Suppressor macrophage treated with lipopolysaccharide for 1 hour (primary cell): Measurements from ENCODE around the gene TSPEAR.

Experiments used
- DNase-seq, 3 donors: peaks; one replicate each; pipeline ENCODE4 v3.0.0-alpha.2; 2020 to 2022

Gene TSPEAR

GRCh38 chr21:44718571-44718970 lies 7.2 kb upstream of the TSPEAR start:
- no peak for DNase-seq

DNA sequence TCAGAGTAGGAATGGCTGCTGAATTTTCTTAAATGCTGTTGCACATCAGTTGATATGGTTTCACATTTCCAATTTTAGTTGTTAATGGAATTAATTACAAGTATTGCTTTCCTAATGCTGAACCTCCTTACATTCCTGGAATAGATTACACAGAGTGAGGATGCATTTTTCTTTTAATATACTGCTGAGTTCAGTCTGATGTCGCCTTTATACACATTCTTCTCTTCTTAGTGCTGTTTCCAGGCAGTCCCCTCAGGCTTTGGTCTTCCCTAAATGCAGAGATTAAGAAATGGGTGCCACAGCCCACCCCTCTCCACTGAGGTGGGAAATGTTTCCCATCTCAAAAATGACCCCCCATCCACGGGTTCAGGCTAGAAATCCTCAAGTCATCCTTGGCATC lies 6.7 kb upstream of the TSPEAR start:
- no peak for DNase-seq

DNA sequence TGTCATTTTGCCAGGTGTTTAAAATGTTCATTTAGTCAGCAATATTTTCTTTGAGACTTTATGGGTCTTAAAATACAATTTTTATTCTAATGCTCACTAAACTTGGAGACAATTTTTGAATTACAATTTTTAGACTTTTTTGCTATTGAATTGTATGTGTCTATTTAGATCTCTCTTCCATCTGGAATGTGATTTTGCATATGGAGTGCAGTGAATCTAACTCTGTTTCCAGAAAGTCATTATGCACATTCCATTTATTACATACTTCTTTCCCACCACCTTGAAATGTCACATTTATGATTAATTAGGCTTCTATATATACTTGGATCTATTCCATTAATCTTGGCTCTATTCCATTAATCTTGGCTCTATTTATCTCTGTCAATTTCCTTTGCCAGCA lies 5.6 kb upstream of the TSPEAR start:
- no peak for DNase-seq

GRCh38 chr21:44714905-44715304 lies 3.5 kb upstream of the TSPEAR start:
- DNase-seq = no peak

- no peak for DNase-seq
Observed at GRCh38 chr21:44713846-44714245, 2.5 kb upstream of the TSPEAR start.

- DNase-seq = no peak
Observed at GRCh38 chr21:44713130-44713529, 1.8 kb upstream of the TSPEAR start.

- peak in 2 of 3 donors; percentile 24 to 35 for DNase-seq
Observed at GRCh38 chr21:44712203-44713028, 1.0 kb upstream of the TSPEAR start.

- no peak for DNase-seq
Observed at GRCh38 chr21:44710756-44711326, 531 bp downstream of the TSPEAR start.

GRCh38 chr21:44710294-44710665 lies 1.1 kb downstream of the TSPEAR start:
- DNase-seq = no peak

GRCh38 chr21:44709426-44710293 lies 1.7 kb downstream of the TSPEAR start:
- DNase-seq = peak in 2 of 3 donors; percentile 20 to 40

- peak; percentile 63 to 76 (median 71) for DNase-seq
Observed at GRCh38 chr21:44708866-44709425, 2.4 kb downstream of the TSPEAR start.

DNA sequence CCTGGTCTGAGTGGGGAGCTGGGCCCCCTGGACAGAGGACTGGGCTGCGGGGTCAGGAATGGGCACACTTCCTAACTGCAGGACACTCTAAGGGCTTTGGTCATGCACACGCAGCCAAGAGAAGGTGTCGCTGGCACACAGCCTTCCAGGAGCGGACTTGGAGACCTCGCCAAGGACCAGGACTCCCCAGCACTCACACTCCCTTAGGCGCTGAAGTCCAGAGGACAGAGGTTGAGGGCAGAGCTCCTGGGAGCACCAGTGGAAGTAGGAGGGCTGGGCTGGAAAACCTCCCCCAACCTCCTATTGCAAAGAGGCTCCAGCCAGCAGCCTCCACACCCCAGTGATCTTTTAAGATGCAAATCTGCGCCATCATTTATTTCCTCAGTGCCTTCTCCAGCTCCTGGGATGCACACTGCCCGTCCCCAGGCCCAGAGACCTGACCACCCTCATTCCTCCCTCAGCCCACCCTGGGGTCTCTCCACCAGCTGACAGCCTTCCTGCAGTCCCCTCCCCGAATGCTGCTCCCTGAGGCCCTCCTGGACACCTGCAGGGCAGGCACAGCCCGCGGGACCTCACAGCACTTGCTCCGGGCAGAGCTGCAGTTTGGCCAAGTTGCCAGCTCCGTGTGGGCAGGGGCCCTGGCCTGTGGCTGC lies 3.0 kb downstream of the TSPEAR start:
- no peak for DNase-seq

- DNase-seq = no peak
Observed at GRCh38 chr21:44706706-44707581, 4.4 kb downstream of the TSPEAR start.

- no peak for DNase-seq
Observed at GRCh38 chr21:44706026-44706705, 5.2 kb downstream of the TSPEAR start.

GRCh38 chr21:44704636-44705001 lies 6.8 kb downstream of the TSPEAR start:
- DNase-seq = no peak

GRCh38 chr21:44703731-44704635 lies 7.4 kb downstream of the TSPEAR start:
- no peak for DNase-seq

- DNase-seq = no peak
Observed at GRCh38 chr21:44702973-44703730, 8.2 kb downstream of the TSPEAR start.

GRCh38 chr21:44702111-44702972 lies 9.0 kb downstream of the TSPEAR start:
- no peak for DNase-seq
